Upper lobe of left lung (tissue), 4 donors: ENCODE results near the gene HP.

Experiments used
- EP300 ChIP-seq, 4 donors: sonication (generic); formaldehyde crosslinking; IDR thresholded peaks; one replicate each; pipeline ENCODE4 v1.5.1; 2017; ENCODE audit warnings: antibody characterized with exemption in 4 of 4, control low read depth in 2 of 4
- POLR2A ChIP-seq, 4 donors: fragments of 450-650 bp; IDR thresholded peaks; one replicate each; pipeline ENCODE4 v1.5.1; 2016 to 2017; ENCODE audit warnings: antibody characterized with exemption in 4 of 4, mild to moderate bottlenecking in 2 of 4
- TF ChIP-seq, protein P1 (sequence below), 6 experiments: fragments of 450-650 bp in 4 of 6; fragments of 200-600 bp in 2 of 6; sonication (generic) in 2 of 6; IDR thresholded peaks; one replicate each; pipeline ENCODE4 v1.5.1; 2016 to 2019; ENCODE audit warnings: antibody characterized with exemption in 6 of 6

DNA sequence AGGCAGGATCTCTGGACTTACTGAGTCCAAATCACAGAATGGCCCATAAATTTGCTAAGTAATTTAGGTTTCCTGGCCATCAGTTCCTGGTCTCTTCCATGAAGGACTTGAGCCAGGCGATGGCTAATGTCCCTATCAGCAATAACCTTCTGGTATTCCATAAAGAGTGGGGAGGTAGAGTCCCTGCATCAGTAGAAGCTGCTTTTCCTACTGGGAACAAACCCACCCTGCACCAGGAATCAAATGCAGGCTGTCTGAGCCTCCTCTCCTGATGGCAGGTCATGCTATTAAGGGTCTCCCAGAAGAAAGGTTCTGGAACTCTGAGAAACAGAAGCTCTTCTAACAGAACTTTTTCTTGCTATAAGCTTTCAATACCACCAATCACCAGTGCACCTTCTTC is 7.3 kb downstream of the HP start:
- TF ChIP-seq, protein P1, sequence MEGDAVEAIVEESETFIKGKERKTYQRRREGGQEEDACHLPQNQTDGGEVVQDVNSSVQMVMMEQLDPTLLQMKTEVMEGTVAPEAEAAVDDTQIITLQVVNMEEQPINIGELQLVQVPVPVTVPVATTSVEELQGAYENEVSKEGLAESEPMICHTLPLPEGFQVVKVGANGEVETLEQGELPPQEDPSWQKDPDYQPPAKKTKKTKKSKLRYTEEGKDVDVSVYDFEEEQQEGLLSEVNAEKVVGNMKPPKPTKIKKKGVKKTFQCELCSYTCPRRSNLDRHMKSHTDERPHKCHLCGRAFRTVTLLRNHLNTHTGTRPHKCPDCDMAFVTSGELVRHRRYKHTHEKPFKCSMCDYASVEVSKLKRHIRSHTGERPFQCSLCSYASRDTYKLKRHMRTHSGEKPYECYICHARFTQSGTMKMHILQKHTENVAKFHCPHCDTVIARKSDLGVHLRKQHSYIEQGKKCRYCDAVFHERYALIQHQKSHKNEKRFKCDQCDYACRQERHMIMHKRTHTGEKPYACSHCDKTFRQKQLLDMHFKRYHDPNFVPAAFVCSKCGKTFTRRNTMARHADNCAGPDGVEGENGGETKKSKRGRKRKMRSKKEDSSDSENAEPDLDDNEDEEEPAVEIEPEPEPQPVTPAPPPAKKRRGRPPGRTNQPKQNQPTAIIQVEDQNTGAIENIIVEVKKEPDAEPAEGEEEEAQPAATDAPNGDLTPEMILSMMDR (IDR thresholded peaks at IDR 0.05), result no peak
- TF ChIP-seq POLR2A (IDR thresholded peaks at IDR 0.05) (no peak), EP300 (IDR thresholded peaks at IDR 0.05) (no peak)
